Omental fat pad (tissue), 4 donors: Measurements from ENCODE around the gene PUSL1. TPM values are rescaled to one million over a fixed set of nuclear protein-coding genes. Genes with fewer than 3 reads are reported as not detected.

Source experiments
- ATAC-seq: fragments of 150-250 bp; one replicate; pipeline ENCODE4 v1.9.1; 2016; ENCODE audit warnings: mild to moderate bottlenecking, moderate library complexity; ENCODE audit not compliant: low FRiP score
- DNase-seq: peaks from one replicate; pipeline ENCODE4 v3.0.0-alpha.2; 2019; ENCODE audit warnings: low spot score
- CTCF ChIP-seq, 3 donors: fragments of 450-650 bp; IDR thresholded peaks; one replicate each; pipeline ENCODE4 v1.5.1; 2016 to 2017; ENCODE audit warnings: antibody characterized with exemption in 3 of 3, mild to moderate bottlenecking in 3 of 3, moderate library complexity in 2 of 3
- total RNA-seq, 4 donors: library from RNA; depleted of rRNA; stranded (reverse); fragments of >200 nt; gene quantifications; one replicate each; pipeline ENCODE4 v1.1.0, GENCODE V29; 2016

Gene PUSL1
- total RNA-seq, 4 donors from 2014 or later: 15.7 to 26.0 (median 17.5) TPM

DNA sequence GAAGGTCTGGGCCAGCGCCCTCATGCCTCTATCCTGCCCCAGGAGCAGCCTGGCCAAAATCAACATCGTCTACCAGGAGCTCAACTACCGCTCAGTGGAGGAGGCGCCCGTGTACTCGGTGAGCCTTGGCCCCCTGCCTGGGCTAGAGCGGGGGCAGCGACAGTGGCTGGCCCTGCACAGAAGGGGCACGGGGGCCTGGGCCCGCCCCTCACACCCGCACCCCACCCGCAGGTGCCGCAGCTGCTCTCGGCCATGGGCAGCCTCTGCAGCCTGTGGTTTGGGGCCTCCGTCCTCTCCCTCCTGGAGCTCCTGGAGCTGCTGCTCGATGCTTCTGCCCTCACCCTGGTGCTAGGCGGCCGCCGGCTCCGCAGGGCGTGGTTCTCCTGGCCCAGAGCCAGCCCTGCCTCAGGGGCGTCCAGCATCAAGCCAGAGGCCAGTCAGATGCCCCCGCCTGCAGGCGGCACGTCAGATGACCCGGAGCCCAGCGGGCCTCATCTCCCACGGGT, 17.3 kb upstream of the PUSL1 start:
- peak; percentile 31 for ATAC-seq

GRCh38 chr1:1291548-1292441, 16.6 kb upstream of the PUSL1 start:
- peak; percentile 68 for ATAC-seq
- TF ChIP-seq CTCF (IDR thresholded peaks at IDR 0.05): peak in 1 of 3 donors; percentile 37

More for the DNA sequence above, 17.3 kb upstream of the PUSL1 start:
- TF ChIP-seq CTCF (IDR thresholded peaks at IDR 0.05): no peak
- no peak for DNase-seq

GRCh38 chr1:1292442-1292779, 16.0 kb upstream of the PUSL1 start:
- DNase-seq (no peak), ATAC-seq (no peak)
- no peak for TF ChIP-seq CTCF (IDR thresholded peaks at IDR 0.05)

More at GRCh38 chr1:1291548-1292441, 16.6 kb upstream of the PUSL1 start:
- DNase-seq: no peak

GRCh38 chr1:1292851-1293250, 15.5 kb upstream of the PUSL1 start:
- TF ChIP-seq CTCF (IDR thresholded peaks at IDR 0.05): no peak
- ATAC-seq: no peak
- no peak for DNase-seq

GRCh38 chr1:1293263-1294249, 14.8 kb upstream of the PUSL1 start:
- DNase-seq (no peak), ATAC-seq (no peak)
- TF ChIP-seq CTCF (IDR thresholded peaks at IDR 0.05): no peak

DNA sequence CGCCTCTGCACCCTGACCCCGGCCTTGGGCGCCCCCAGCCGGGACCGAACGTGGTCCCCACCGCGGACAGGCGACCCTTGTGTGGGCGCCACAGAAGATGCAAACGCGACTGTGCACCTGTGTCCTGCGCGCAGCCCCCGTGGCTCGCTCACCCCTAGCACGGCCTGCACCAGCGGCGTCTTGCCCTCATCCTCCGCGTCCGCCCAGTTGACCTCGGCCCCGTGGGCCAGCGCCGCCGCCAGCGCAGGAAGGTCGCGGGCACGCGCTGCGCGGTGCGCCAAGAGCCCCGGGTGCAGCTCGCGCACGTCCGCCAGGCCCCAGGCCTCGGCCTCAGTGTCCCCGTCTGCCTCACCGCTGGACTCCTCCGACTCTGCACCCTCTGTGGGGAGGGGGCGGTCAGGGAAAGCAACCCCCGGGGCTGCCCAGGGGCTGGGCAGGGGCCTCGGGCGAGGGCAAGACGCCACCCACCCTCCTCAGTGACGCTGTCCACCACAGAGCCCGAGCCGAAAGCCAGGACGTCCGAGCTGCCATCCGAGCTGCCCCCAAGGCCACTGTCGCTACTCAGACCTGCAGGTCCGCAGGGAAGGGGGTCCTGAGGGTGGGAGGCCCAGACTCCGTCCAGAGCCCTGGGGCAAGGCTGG, 14.0 kb upstream of the PUSL1 start:
- DNase-seq (no peak), ATAC-seq (no peak)
- no peak for TF ChIP-seq CTCF (IDR thresholded peaks at IDR 0.05)
